Measurements from ENCODE around the gene GPC5. TPM values are rescaled to one million over a fixed set of nuclear protein-coding genes. Genes with fewer than 3 reads are reported as not detected.

Gene GPC5
- total and polyA plus RNA-seq, 2 of the 13 experiments (the other 11 are each of a cell fraction or from before 2014, with no cell fraction given): 0.02 to 0.07 TPM

DNA sequence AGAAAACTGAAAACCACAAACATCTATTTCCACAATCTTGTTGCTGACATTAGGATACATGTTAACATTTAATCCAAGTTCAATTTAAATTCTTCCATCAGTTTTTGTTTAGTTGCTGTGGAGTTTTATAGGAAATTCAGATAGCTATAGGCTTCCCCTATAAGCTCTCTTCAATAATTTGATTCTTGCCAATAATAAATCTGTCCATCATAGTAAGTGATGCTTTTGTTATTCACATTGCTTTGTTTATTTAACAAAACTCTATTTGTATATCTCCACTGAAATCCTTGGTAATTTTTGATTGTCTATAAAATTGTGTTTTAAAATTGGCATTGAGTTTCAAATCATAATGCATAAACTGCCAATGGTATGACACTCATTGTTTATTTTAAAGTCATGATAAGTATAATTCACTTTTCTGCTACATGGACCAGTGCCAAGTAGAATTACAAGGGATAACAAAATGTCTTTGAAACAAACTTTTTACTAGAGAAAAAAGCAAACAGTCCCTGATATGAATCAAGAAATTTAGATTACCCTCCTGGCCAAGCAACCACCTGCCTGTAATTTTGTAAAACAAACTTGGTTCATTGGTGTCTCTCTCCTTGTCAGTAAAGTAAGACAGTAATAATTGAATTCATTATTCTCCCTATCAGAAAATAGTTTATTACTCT lies 1250.9 kb downstream of the GPC5 start:
- no peak overlapping the region for H3K9ac ChIP-seq (ENCODE audit: insufficient read depth, low read depth, low read length)
- TF ChIP-seq RFX5 (IDR thresholded peaks at IDR 0.05; ENCODE audit: low read depth, low read length): no peak
- no peak for TF ChIP-seq XBP1 (CRISPR knock-in tag; IDR thresholded peaks at IDR 0.05)
- no peaks in the 10 kb centered on the region for H3K79me2 ChIP-seq (ENCODE audit: insufficient read depth, low read length)
- ChIA-PET CTCF (ENCODE audit: low intra/inter-chr PET ratio, low total read pairs) (no interaction called here), POLR2A (no interaction called here)
- no peak overlapping the region for H3K4me3 ChIP-seq (replicated peaks in 1 of 3; ENCODE audit: insufficient read depth in 1 of 3, low read depth in 2 of 3, low read length in 3 of 3)
- ATAC-seq (no peak), DNase-seq (ENCODE audit: low spot score) (no peak), FAIRE-seq (no peak)
- no peaks in the 10 kb centered on the region for H4K20me1 ChIP-seq (ENCODE audit: insufficient read depth, low read length)
- H3K36me3 ChIP-seq (replicated peaks in 1 of 2; ENCODE audit: control insufficient read depth in 1 of 2, insufficient read depth in 2 of 2, low read length in 2 of 2): no peaks in the 10 kb centered on the region
- H3K4me2 ChIP-seq (ENCODE audit: low read depth, low read length): no peak overlapping the region
- H3K9me3 ChIP-seq (ENCODE audit: low read length): no peaks in the 10 kb centered on the region
- no peaks in the 10 kb centered on the region for H3K4me1 ChIP-seq (ENCODE audit: insufficient read depth, low read length)
- intact Hi-C loops (cut with micrococcal nuclease; ENCODE audit: unreplicated experiment) (no loop called here), in situ Hi-C loops (cut with HindIII; ENCODE audit: extremely low pct_ligation_motif_present, low pct_unique_long_range_greater_than_20kb) (no loop called here)
- no peak overlapping the region for H2AFZ ChIP-seq (ENCODE audit: low read length)
- H3K27me3 ChIP-seq (ENCODE audit: control insufficient read depth in 1 of 2, insufficient read depth in 2 of 2, low read length in 2 of 2): no peaks in the 10 kb centered on the region
- no peak overlapping the region for H3K27ac ChIP-seq (ENCODE audit: extremely low read length, insufficient read depth, low read length)
- no TSS peak for BruUV-seq (replicated peaks)

DNA sequence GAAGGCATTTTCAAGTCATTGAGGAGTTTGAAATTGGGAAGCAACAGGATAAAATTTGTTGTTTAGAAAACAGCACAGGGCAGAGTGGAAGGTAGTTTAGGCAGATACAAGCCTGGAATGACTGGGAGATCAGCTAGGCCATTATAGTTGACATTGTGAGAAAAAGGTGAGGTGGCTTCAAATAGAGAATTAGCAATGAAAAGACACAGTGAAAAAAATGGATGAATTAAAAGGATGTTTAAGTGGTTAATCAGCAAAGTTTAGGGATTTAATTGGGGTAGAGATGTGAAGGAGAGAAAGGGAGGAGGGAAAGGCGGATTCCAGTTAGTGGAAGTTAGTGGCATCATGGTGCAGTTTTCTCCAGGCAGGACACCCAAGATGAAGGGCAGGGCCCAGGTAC lies 1257.7 kb downstream of the GPC5 start:
- Histone ChIP-seq H4K20me1 (ENCODE audit: insufficient read depth, low read length) (no peaks in the 10 kb centered on the region), H3K4me3 (replicated peaks in 1 of 3; ENCODE audit: insufficient read depth in 1 of 3, low read depth in 2 of 3, low read length in 3 of 3) (no peak overlapping the region), H3K9ac (ENCODE audit: insufficient read depth, low read depth, low read length) (no peak overlapping the region), H3K4me2 (ENCODE audit: low read depth, low read length) (no peak overlapping the region), H3K4me1 (ENCODE audit: insufficient read depth, low read length) (no peaks in the 10 kb centered on the region), H3K79me2 (ENCODE audit: insufficient read depth, low read length) (no peaks in the 10 kb centered on the region), H3K27ac (ENCODE audit: extremely low read length, insufficient read depth, low read length) (no peak overlapping the region), H3K36me3 (replicated peaks in 1 of 2; ENCODE audit: control insufficient read depth in 1 of 2, insufficient read depth in 2 of 2, low read length in 2 of 2) (no peaks in the 10 kb centered on the region), H3K27me3 (ENCODE audit: control insufficient read depth in 1 of 2, insufficient read depth in 2 of 2, low read length in 2 of 2) (no peaks in the 10 kb centered on the region), H2AFZ (ENCODE audit: low read length) (no peak overlapping the region), H3K9me3 (ENCODE audit: low read length) (no peaks in the 10 kb centered on the region)
- 67% methylated on average over 1 of the region's 1 CpG for WGBS (ENCODE audit: low lambda C conversion rate)
- ChIA-PET POLR2A (no interaction called here), CTCF (ENCODE audit: low intra/inter-chr PET ratio, low total read pairs) (no interaction called here)
- intact Hi-C loops (cut with micrococcal nuclease; ENCODE audit: unreplicated experiment) (no loop called here), in situ Hi-C loops (cut with HindIII; ENCODE audit: extremely low pct_ligation_motif_present, low pct_unique_long_range_greater_than_20kb) (no loop called here)
- ATAC-seq: no peak
- no TSS peak for BruUV-seq (replicated peaks)
- DNase-seq (ENCODE audit: low spot score): no peak
- FAIRE-seq: no peak
- TF ChIP-seq, protein P1, sequence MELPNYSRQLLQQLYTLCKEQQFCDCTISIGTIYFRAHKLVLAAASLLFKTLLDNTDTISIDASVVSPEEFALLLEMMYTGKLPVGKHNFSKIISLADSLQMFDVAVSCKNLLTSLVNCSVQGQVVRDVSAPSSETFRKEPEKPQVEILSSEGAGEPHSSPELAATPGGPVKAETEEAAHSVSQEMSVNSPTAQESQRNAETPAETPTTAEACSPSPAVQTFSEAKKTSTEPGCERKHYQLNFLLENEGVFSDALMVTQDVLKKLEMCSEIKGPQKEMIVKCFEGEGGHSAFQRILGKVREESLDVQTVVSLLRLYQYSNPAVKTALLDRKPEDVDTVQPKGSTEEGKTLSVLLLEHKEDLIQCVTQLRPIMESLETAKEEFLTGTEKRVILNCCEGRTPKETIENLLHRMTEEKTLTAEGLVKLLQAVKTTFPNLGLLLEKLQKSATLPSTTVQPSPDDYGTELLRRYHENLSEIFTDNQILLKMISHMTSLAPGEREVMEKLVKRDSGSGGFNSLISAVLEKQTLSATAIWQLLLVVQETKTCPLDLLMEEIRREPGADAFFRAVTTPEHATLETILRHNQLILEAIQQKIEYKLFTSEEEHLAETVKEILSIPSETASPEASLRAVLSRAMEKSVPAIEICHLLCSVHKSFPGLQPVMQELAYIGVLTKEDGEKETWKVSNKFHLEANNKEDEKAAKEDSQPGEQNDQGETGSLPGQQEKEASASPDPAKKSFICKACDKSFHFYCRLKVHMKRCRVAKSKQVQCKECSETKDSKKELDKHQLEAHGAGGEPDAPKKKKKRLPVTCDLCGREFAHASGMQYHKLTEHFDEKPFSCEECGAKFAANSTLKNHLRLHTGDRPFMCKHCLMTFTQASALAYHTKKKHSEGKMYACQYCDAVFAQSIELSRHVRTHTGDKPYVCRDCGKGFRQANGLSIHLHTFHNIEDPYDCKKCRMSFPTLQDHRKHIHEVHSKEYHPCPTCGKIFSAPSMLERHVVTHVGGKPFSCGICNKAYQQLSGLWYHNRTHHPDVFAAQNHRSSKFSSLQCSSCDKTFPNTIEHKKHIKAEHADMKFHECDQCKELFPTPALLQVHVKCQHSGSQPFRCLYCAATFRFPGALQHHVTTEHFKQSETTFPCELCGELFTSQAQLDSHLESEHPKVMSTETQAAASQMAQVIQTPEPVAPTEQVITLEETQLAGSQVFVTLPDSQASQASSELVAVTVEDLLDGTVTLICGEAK (IDR thresholded peaks at IDR 0.05): no peak
- TF ChIP-seq, protein P1 (CRISPR knock-in tag; IDR thresholded peaks at IDR 0.05): no peak
- no peak for TF ChIP-seq ZBTB38 (CRISPR knock-in tag; IDR thresholded peaks at IDR 0.05)
- no peak for TF ChIP-seq MTA1 (CRISPR knock-in tag; IDR thresholded peaks at IDR 0.05; ENCODE audit: borderline replicate concordance)
- TF ChIP-seq SIX1 (CRISPR knock-in tag; IDR thresholded peaks at IDR 0.05; ENCODE audit: borderline replicate concordance): no peak
- TF ChIP-seq, protein P2, sequence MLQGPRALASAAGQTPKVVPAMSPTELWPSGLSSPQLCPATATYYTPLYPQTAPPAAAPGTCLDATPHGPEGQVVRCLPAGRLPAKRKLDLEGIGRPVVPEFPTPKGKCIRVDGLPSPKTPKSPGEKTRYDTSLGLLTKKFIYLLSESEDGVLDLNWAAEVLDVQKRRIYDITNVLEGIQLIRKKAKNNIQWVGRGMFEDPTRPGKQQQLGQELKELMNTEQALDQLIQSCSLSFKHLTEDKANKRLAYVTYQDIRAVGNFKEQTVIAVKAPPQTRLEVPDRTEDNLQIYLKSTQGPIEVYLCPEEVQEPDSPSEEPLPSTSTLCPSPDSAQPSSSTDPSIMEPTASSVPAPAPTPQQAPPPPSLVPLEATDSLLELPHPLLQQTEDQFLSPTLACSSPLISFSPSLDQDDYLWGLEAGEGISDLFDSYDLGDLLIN (CRISPR knock-in tag; IDR thresholded peaks at IDR 0.05; ENCODE audit: borderline replicate concordance): no peak
- TF ChIP-seq ZMAT3 (CRISPR knock-in tag; conservative IDR thresholded peaks at IDR 0.05): no peak

Measured in HepG2 (cell line).